HepG2 (cell line): ENCODE data around the gene DRAXIN. TPM values are rescaled to one million over a fixed set of nuclear protein-coding genes. Genes with fewer than 3 reads are reported as not detected.

Experiments used
- ATAC-seq: fragments of 200-7000 bp; cut with Tn5 transposase; 3 replicates; pipeline ENCODE4 v1.9.1; 2020; ENCODE audit warnings: mild to moderate bottlenecking, moderate library complexity
- BruUV-seq: library from RNA; stranded (reverse); fragments of 400-500 nt; replicated peaks from 2 replicates; lab custom pipeline; 2021; lab: Mats Ljungman, UMichigan
- CTCF ChIA-PET: fragments of 300-600 bp; formaldehyde crosslinking; extraction: SDS; loops from one replicate; lab custom pipeline; 2021; ENCODE audit warnings: low total read pairs, inconsistent platforms, low intra/inter-chr PET ratio; lab: Yijun Ruan, JAX
- POLR2A ChIA-PET: fragments of 350-600 bp; sonication (Branson Sonifier 250); formaldehyde crosslinking; loops from one replicate; lab custom pipeline; 2020; ENCODE audit warnings: antibody characterized with exemption, inconsistent platforms; lab: Yijun Ruan, JAX
- DNase-seq: peaks from one replicate; pipeline ENCODE4 v3.0.0-alpha.2; 2015; ENCODE audit warnings: low spot score
- FAIRE-seq: peaks from 3 replicates; lab custom pipeline; 2011; peaks lifted over from hg19 to GRCh38; lab: Jason Lieb, UNC
- H2AFZ ChIP-seq: one replicate; pipeline ENCODE4 v1.6.1; 2011; ENCODE audit warnings: low read length, inconsistent platforms
- H3K27ac ChIP-seq: fragments of 300-600 bp; 3 replicates; pipeline ENCODE4 v1.8.0; 2011; ENCODE audit warnings: mixed run types, mild to moderate bottlenecking, mixed read lengths, low read length, inconsistent platforms; ENCODE audit not compliant: insufficient read depth; ENCODE audit errors: extremely low read length
- H3K27me3 ChIP-seq, 2 experiments: fragments of 200-600 bp in 1 of 2; 2 replicates in 1 of 2; 3 replicates in 1 of 2; pipeline versions ENCODE4 v1.6.0 to v1.8.0; 2011; ENCODE audit warnings: low read length in 2 of 2, mild to moderate bottlenecking in 2 of 2, moderate library complexity in 2 of 2, inconsistent platforms in 1 of 2; ENCODE audit not compliant: insufficient read depth in 2 of 2, control insufficient read depth in 1 of 2
- H3K36me3 ChIP-seq, 2 experiments: fragments of 200-600 bp in 1 of 2; replicated peaks in 1 of 2; 2 replicates in 1 of 2; 3 replicates in 1 of 2; pipeline versions ENCODE4 v1.5.1 to v1.8.0; 2011; ENCODE audit warnings: low read length in 2 of 2, inconsistent platforms in 1 of 2; ENCODE audit not compliant: insufficient read depth in 2 of 2, control insufficient read depth in 1 of 2
- H3K4me1 ChIP-seq: 2 replicates; pipeline ENCODE4 v1.5.1; 2012; ENCODE audit warnings: low read length, inconsistent platforms; ENCODE audit not compliant: insufficient read depth
- H3K4me2 ChIP-seq: 2 replicates; pipeline ENCODE4 v1.6.0; 2011; ENCODE audit warnings: low read depth, low read length, inconsistent platforms
- H3K4me3 ChIP-seq, 3 experiments: fragments of 200-600 bp in 1 of 3; sonication (generic), shearing (Covaris generic) in 1 of 3; replicated peaks in 1 of 3; 2 replicates each; pipeline ENCODE4 v1.5.1; 2011 to 2016; ENCODE audit warnings: low read length in 3 of 3, inconsistent platforms in 2 of 3, low read depth in 2 of 3, mild to moderate bottlenecking in 2 of 3, control low read depth in 1 of 3, mixed read lengths in 1 of 3; ENCODE audit not compliant: insufficient read depth in 1 of 3
- H3K79me2 ChIP-seq: one replicate; pipeline ENCODE4 v1.6.1; 2011; ENCODE audit warnings: low read length, inconsistent platforms; ENCODE audit not compliant: insufficient read depth
- H3K9ac ChIP-seq: 2 replicates; pipeline ENCODE4 v1.6.0; 2011; ENCODE audit warnings: mild to moderate bottlenecking, low read depth, low read length, inconsistent platforms; ENCODE audit not compliant: insufficient read depth
- H3K9me3 ChIP-seq: 2 replicates; pipeline ENCODE4 v1.5.1; 2012; ENCODE audit warnings: mild to moderate bottlenecking, low read length
- H4K20me1 ChIP-seq: 2 replicates; pipeline ENCODE4 v1.6.0; 2011; ENCODE audit warnings: inconsistent platforms, mild to moderate bottlenecking, low read length, moderate library complexity; ENCODE audit not compliant: insufficient read depth
- ATRX ChIP-seq: sonication (generic); formaldehyde crosslinking; IDR thresholded peaks from 2 replicates; pipeline ENCODE4 v1.4.0; 2020; ENCODE audit warnings: missing genetic modification reagents, borderline replicate concordance
- HNF4A ChIP-seq: sonication (generic); formaldehyde crosslinking; IDR thresholded peaks from 2 replicates; pipeline ENCODE4 v1.4.0; 2020; ENCODE audit warnings: missing genetic modification reagents
- MIXL1 ChIP-seq: IDR thresholded peaks from 2 replicates; pipeline ENCODE4 v1.6.1; 2016
- MYC ChIP-seq: sonication (generic); formaldehyde crosslinking; IDR thresholded peaks from 2 replicates; pipeline ENCODE4 v1.9.0; 2021; ENCODE audit warnings: missing genetic modification reagents, borderline replicate concordance
- NFRKB ChIP-seq: fragments of 450-650 bp; IDR thresholded peaks from 2 replicates; pipeline ENCODE4 v1.6.1; 2017
- POLR2AphosphoS2 ChIP-seq: IDR thresholded peaks from 2 replicates; pipeline ENCODE4 v1.6.1; 2011; ENCODE audit warnings: low read depth, low read length, improper control_type of control experiment
- RBM39 ChIP-seq: fragments of 200-400 bp; formaldehyde crosslinking; IDR thresholded peaks from one replicate; pipeline ENCODE4 v1.6.1; 2018; ENCODE audit warnings: antibody characterized with exemption, mild to moderate bottlenecking, low read depth, low read length; ENCODE audit not compliant: poor library complexity, severe bottlenecking
- REL ChIP-seq: sonication (generic); formaldehyde crosslinking; conservative IDR thresholded peaks from 2 replicates; pipeline ENCODE4 v1.8.0; 2022; ENCODE audit warnings: mild to moderate bottlenecking, missing genetic modification reagents, moderate library complexity
- RNF2 ChIP-seq: fragments of 450-650 bp; conservative IDR thresholded peaks from 2 replicates; pipeline ENCODE4 v1.6.1; 2016; ENCODE audit warnings: low read depth
- SRSF1 ChIP-seq: fragments of 200-400 bp; formaldehyde crosslinking; optimal IDR thresholded peaks from 2 replicates; pipeline ENCODE3; 2017; ENCODE audit warnings: mild to moderate bottlenecking, low read depth, low read length, moderate library complexity
- SRSF9 ChIP-seq: fragments of 200-400 bp; formaldehyde crosslinking; IDR thresholded peaks from 2 replicates; pipeline ENCODE4 v1.6.1; 2018; ENCODE audit warnings: borderline replicate concordance, mild to moderate bottlenecking, low read depth, low read length; ENCODE audit not compliant: insufficient read depth, poor library complexity, severe bottlenecking
- TP53 ChIP-seq: sonication (generic); formaldehyde crosslinking; conservative IDR thresholded peaks from 2 replicates; pipeline ENCODE4 v1.4.0; 2020; ENCODE audit warnings: missing genetic modification reagents
- ZNF205 ChIP-seq: IDR thresholded peaks from 2 replicates; pipeline ENCODE4 v1.6.1; 2018; ENCODE audit warnings: missing biosample characterization, missing genetic modification reagents
- ZNF441 ChIP-seq: sonication (generic); formaldehyde crosslinking; IDR thresholded peaks from 2 replicates; pipeline ENCODE4 v1.7.0; 2021; ENCODE audit warnings: missing genetic modification reagents, borderline replicate concordance
- ZNF556 ChIP-seq: sonication (generic); formaldehyde crosslinking; IDR thresholded peaks from 2 replicates; pipeline ENCODE4 v1.4.0; 2020; ENCODE audit warnings: mild to moderate bottlenecking, missing genetic modification reagents, borderline replicate concordance
- ZNF746 ChIP-seq: sonication (generic); formaldehyde crosslinking; IDR thresholded peaks from 2 replicates; pipeline ENCODE4 v1.8.0; 2022; ENCODE audit warnings: mild to moderate bottlenecking, missing genetic modification reagents
- WGBS: methylation state at CpG from one replicate; pipeline ENCODE4 v1.1.6; 2017; ENCODE audit warnings: low lambda C conversion rate; 5-methylcytosine and 5-hydroxymethylcytosine counted together
- in situ Hi-C: cut with HindIII; loops from 2 replicates; pipeline ENCODE4 v1.10.0; 2017; ENCODE audit warnings: low pct_unique_long_range_greater_than_20kb; ENCODE audit not compliant: extremely low pct_ligation_motif_present
- intact Hi-C: fragments of 100-400 bp; cut with micrococcal nuclease; formaldehyde crosslinking; loops from one replicate; pipeline ENCODE4 v1.10.0; 2022; ENCODE audit not compliant: unreplicated experiment
- polyA plus RNA-seq, 8 experiments: library from polyadenylated mRNA; depleted of rRNA in 3 of 8; stranded (reverse) in 7 of 8; unstranded in 1 of 8; fragments of >200 nt; fragmentation: Illumina TruSeq in 4 of 8; extraction: Trizol in 4 of 8; gene quantifications; 2 replicates each; pipeline versions ENCODE4 v1.2.1 to v1.2.3, GENCODE V29; 2011 to 2016; ENCODE audit warnings: low read depth in 4 of 8, missing spikeins in 1 of 8, mixed read lengths in 1 of 8; ENCODE audit not compliant: insufficient read depth in 1 of 8
- total RNA-seq, 5 experiments: library from RNA; depleted of rRNA; stranded (reverse); fragments of >200 nt; fragmentation: Illumina TruSeq; extraction: Trizol; gene quantifications; 2 replicates each; pipeline ENCODE4 v1.2.3, GENCODE V29; 2016; ENCODE audit warnings: low read depth in 1 of 5
- TF ChIP-seq, protein P1 (sequence below): sonication (generic); formaldehyde crosslinking; conservative IDR thresholded peaks from 2 replicates; pipeline ENCODE4 v1.8.0; 2022; ENCODE audit warnings: missing genetic modification reagents
- TF ChIP-seq, protein P2 (sequence below): sonication (generic); formaldehyde crosslinking; IDR thresholded peaks from 2 replicates; pipeline ENCODE4 v1.4.0; 2020; ENCODE audit warnings: missing genetic modification reagents
- TF ChIP-seq, protein P3 (sequence below): sonication (generic); formaldehyde crosslinking; IDR thresholded peaks from 2 replicates; pipeline ENCODE4 v1.4.0; 2020; ENCODE audit warnings: missing genetic modification reagents
- TF ChIP-seq, protein P4 (sequence below): sonication (generic); formaldehyde crosslinking; IDR thresholded peaks from 2 replicates; pipeline ENCODE4 v1.4.0; 2020; ENCODE audit warnings: missing genetic modification reagents, mild to moderate bottlenecking, borderline replicate concordance

The DRAXIN gene
- total and polyA plus RNA-seq, 2 of the 13 experiments (the other 11 are each of a cell fraction or from before 2014, with no cell fraction given): 0.02 TPM; not detected in 1

DNA sequence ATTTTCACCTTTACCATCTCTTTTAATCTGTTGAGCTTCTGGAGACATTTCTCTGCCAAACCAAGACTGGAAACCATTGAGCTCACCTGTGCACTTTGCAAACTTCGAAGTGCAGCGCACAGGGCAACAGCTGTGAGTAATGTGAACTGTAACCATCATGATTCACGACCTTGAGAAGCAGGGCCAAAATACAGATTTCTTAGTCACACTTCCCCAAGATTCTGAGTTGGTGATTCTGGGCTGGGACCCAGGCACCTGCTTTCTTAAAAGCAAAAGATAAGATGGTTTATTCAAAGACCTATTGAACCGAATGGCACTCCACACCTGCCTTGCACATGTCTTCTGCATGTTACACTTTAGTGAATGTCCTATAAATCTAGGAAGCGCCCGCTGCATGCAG, 54.6 kb downstream of the DRAXIN start:
- H3K9ac ChIP-seq: no peak overlapping the region
- no peaks in the 10 kb centered on the region for H3K4me1 ChIP-seq
- no peak for DNase-seq
- no peak overlapping the region for H3K4me3 ChIP-seq
- H4K20me1 ChIP-seq: no peaks in the 10 kb centered on the region
- peaks cover 1 to 4% of the 10 kb centered on the region in 2 experiments; a peak in 2 of 5 replicates for H3K36me3 ChIP-seq
- TF ChIP-seq ZNF205 (CRISPR knock-in tag) (no peak), MYC (CRISPR knock-in tag) (no peak), RBM39 (no peak), SRSF9 (no peak), REL (CRISPR knock-in tag) (no peak), SRSF1 (no peak), RNF2 (no peak), NFRKB (no peak), ATRX (CRISPR knock-in tag) (no peak), ZNF441 (CRISPR knock-in tag) (no peak), ZNF556 (CRISPR knock-in tag) (no peak), HNF4A (CRISPR knock-in tag) (no peak), POLR2AphosphoS2 (no peak), ZNF746 (CRISPR knock-in tag) (no peak), MIXL1 (CRISPR knock-in tag) (no peak), TP53 (CRISPR knock-in tag) (no peak)
- TF ChIP-seq, protein P1, sequence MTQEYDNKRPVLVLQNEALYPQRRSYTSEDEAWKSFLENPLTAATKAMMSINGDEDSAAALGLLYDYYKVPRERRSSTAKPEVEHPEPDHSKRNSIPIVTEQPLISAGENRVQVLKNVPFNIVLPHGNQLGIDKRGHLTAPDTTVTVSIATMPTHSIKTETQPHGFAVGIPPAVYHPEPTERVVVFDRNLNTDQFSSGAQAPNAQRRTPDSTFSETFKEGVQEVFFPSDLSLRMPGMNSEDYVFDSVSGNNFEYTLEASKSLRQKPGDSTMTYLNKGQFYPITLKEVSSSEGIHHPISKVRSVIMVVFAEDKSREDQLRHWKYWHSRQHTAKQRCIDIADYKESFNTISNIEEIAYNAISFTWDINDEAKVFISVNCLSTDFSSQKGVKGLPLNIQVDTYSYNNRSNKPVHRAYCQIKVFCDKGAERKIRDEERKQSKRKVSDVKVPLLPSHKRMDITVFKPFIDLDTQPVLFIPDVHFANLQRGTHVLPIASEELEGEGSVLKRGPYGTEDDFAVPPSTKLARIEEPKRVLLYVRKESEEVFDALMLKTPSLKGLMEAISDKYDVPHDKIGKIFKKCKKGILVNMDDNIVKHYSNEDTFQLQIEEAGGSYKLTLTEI (CRISPR knock-in tag): no peak
- TF ChIP-seq, protein P2, sequence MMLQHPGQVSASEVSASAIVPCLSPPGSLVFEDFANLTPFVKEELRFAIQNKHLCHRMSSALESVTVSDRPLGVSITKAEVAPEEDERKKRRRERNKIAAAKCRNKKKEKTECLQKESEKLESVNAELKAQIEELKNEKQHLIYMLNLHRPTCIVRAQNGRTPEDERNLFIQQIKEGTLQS (CRISPR knock-in tag): no peak
- TF ChIP-seq, protein P3, sequence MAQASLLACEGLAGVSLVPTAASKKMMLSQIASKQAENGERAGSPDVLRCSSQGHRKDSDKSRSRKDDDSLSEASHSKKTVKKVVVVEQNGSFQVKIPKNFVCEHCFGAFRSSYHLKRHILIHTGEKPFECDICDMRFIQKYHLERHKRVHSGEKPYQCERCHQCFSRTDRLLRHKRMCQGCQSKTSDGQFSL: no peak
- TF ChIP-seq, protein P4, sequence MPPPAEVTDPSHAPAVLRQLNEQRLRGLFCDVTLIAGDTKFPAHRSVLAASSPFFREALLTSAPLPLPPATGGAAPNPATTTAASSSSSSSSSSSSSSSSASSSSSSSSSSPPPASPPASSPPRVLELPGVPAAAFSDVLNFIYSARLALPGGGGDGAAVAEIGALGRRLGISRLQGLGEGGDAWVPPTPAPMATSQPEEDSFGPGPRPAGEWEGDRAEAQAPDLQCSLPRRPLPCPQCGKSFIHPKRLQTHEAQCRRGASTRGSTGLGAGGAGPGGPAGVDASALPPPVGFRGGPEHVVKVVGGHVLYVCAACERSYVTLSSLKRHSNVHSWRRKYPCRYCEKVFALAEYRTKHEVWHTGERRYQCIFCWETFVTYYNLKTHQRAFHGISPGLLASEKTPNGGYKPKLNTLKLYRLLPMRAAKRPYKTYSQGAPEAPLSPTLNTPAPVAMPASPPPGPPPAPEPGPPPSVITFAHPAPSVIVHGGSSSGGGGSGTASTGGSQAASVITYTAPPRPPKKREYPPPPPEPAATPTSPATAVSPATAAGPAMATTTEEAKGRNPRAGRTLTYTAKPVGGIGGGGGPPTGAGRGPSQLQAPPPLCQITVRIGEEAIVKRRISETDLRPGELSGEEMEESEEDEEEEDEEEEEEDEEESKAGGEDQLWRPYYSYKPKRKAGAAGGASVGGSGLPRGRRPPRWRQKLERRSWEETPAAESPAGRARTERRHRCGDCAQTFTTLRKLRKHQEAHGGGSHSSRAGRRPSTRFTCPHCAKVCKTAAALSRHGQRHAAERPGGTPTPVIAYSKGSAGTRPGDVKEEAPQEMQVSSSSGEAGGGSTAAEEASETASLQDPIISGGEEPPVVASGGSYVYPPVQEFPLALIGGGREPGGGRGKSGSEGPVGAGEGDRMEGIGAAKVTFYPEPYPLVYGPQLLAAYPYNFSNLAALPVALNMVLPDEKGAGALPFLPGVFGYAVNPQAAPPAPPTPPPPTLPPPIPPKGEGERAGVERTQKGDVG (CRISPR knock-in tag): no peak
- no peak overlapping the region for H2AFZ ChIP-seq
- H3K27me3 ChIP-seq: no peaks in the 10 kb centered on the region
- no peak overlapping the region for H3K4me2 ChIP-seq
- no TSS peak for BruUV-seq
- no peaks in the 10 kb centered on the region for H3K79me2 ChIP-seq
- H3K27ac ChIP-seq: no peak overlapping the region
- POLR2A ChIA-PET: no interaction called here
- no peak for ATAC-seq
- CTCF ChIA-PET: no interaction called here
- in situ Hi-C loops: no loop called here
- intact Hi-C loops: no loop called here
- H3K9me3 ChIP-seq: no peaks in the 10 kb centered on the region
- no peak for FAIRE-seq
- 94% methylated on average over 6 of the region's 6 CpGs for WGBS
